Endothelial cell (in vitro differentiated cells): ENCODE results near the gene FYCO1. TPM values are rescaled to one million over a fixed set of nuclear protein-coding genes. Genes with fewer than 3 reads are reported as not detected.

Experiments
- DNase-seq: peaks from one replicate; pipeline ENCODE4 v3.0.0; 2021; ENCODE audit warnings: low spot score
- H3K27ac Mint-ChIP-seq: one replicate; pipeline ENCODE4 v1.8.0; 2021; ENCODE audit warnings: mixed read lengths, inconsistent platforms; ENCODE audit not compliant: unreplicated experiment
- H3K27me3 Mint-ChIP-seq: one replicate; pipeline ENCODE4 v1.8.0; 2021; ENCODE audit warnings: mild to moderate bottlenecking, moderate library complexity, mixed read lengths, inconsistent platforms; ENCODE audit not compliant: unreplicated experiment
- H3K36me3 Mint-ChIP-seq: one replicate; pipeline ENCODE4 v1.8.0; 2021; ENCODE audit warnings: mild to moderate bottlenecking, low read depth, mixed read lengths, inconsistent platforms; ENCODE audit not compliant: unreplicated experiment
- H3K4me1 Mint-ChIP-seq: one replicate; pipeline ENCODE4 v1.8.0; 2021; ENCODE audit warnings: mild to moderate bottlenecking, mixed read lengths, inconsistent platforms; ENCODE audit not compliant: unreplicated experiment
- H3K4me3 Mint-ChIP-seq: one replicate; pipeline ENCODE4 v1.8.0; 2021; ENCODE audit warnings: mild to moderate bottlenecking, mixed read lengths, inconsistent platforms; ENCODE audit not compliant: unreplicated experiment
- H3K9me3 Mint-ChIP-seq: one replicate; pipeline ENCODE4 v1.8.0; 2021; ENCODE audit warnings: mixed read lengths, inconsistent platforms; ENCODE audit not compliant: unreplicated experiment
- total RNA-seq: library from RNA; stranded (reverse); fragmentation: NEBNext Ultra II Directional; extraction: Animal tissue kit (Norgen Biotek cat#: 25700); gene quantifications from one replicate; pipeline ENCODE4 v1.2.1, GENCODE V29; 2021; ENCODE audit not compliant: unreplicated experiment
- TF ChIP-seq, protein P1 (sequence below): fragments of 200-600 bp; sonication (generic); IDR thresholded peaks from one replicate; pipeline ENCODE4 v1.5.0; 2021; ENCODE audit warnings: antibody characterized with exemption; ENCODE audit not compliant: unreplicated experiment

Gene FYCO1
- total RNA-seq, 1 donor from 2014 or later, result 13.8 TPM

GRCh38 chr3:45874677-45875346 is 120.8 kb downstream of the FYCO1 start:
- peak; percentile 20 for DNase-seq
- no peaks in the 10 kb centered on the region for H3K27me3 Mint-ChIP-seq
- peak overlapping the region; percentile 33 for H3K27ac Mint-ChIP-seq
- peaks cover 42% of the 10 kb centered on the region for H3K4me1 Mint-ChIP-seq
- no peak overlapping the region for H3K4me3 Mint-ChIP-seq
- no peaks in the 10 kb centered on the region for H3K36me3 Mint-ChIP-seq
- no peaks in the 10 kb centered on the region for H3K9me3 Mint-ChIP-seq
- TF ChIP-seq, protein P1, sequence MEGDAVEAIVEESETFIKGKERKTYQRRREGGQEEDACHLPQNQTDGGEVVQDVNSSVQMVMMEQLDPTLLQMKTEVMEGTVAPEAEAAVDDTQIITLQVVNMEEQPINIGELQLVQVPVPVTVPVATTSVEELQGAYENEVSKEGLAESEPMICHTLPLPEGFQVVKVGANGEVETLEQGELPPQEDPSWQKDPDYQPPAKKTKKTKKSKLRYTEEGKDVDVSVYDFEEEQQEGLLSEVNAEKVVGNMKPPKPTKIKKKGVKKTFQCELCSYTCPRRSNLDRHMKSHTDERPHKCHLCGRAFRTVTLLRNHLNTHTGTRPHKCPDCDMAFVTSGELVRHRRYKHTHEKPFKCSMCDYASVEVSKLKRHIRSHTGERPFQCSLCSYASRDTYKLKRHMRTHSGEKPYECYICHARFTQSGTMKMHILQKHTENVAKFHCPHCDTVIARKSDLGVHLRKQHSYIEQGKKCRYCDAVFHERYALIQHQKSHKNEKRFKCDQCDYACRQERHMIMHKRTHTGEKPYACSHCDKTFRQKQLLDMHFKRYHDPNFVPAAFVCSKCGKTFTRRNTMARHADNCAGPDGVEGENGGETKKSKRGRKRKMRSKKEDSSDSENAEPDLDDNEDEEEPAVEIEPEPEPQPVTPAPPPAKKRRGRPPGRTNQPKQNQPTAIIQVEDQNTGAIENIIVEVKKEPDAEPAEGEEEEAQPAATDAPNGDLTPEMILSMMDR, result no peak

DNA sequence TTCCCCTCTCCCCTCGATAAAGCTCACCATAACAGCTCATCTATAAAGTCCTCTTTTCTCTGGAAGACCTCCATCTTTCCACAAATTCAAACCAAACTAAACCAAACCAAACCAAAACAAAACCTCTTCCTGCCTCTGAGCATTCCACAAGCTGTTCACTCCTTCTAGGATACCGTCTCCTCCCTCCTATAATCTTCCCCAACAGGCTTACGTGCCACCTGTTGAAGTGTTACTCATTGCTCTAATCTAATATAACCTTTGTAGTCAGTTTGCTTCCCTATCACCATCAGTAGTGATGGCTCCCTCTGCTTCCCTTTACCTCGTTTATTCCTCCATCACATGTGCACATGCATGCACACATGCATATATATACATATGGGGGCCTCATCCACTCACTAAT is 122.0 kb downstream of the FYCO1 start:
- H3K4me1 Mint-ChIP-seq, result peaks cover 42% of the 10 kb centered on the region
- H3K27me3 Mint-ChIP-seq, result no peaks in the 10 kb centered on the region
- no peak for DNase-seq
- no peak overlapping the region for H3K4me3 Mint-ChIP-seq
- TF ChIP-seq, protein P1, result no peak
- no peaks in the 10 kb centered on the region for H3K9me3 Mint-ChIP-seq
- no peaks in the 10 kb centered on the region for H3K36me3 Mint-ChIP-seq
- no peak overlapping the region for H3K27ac Mint-ChIP-seq

GRCh38 chr3:45873036-45873435 is 122.6 kb downstream of the FYCO1 start:
- Mint-ChIP-seq H3K4me3 (no peak overlapping the region), H3K4me1 (peaks cover 42% of the 10 kb centered on the region), H3K9me3 (no peaks in the 10 kb centered on the region), H3K27ac (no peak overlapping the region), H3K36me3 (no peaks in the 10 kb centered on the region), H3K27me3 (no peaks in the 10 kb centered on the region)
- no peak for DNase-seq
- TF ChIP-seq, protein P1, result no peak

DNA sequence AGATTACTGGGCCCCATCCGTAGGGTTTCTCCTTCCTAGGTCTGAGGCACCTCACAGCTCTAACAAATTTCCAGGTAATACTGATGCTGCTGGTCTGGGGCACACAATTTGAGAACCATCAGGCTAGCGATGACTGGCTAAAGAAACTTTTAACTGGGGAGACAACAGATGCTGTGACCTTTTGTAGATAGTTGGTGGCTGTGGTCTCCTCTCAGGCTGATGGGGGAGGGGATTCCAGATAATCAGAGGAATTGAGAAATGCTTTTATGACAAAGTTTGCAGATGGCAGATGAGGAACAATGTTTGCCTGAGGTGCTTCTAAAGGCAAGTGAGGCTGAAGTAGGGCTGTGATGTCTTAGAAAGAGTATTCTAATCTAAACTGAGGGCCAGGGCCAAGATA is 123.1 kb downstream of the FYCO1 start:
- no peak for DNase-seq
- no peak overlapping the region for H3K27ac Mint-ChIP-seq
- no peak overlapping the region for H3K4me3 Mint-ChIP-seq

DNA sequence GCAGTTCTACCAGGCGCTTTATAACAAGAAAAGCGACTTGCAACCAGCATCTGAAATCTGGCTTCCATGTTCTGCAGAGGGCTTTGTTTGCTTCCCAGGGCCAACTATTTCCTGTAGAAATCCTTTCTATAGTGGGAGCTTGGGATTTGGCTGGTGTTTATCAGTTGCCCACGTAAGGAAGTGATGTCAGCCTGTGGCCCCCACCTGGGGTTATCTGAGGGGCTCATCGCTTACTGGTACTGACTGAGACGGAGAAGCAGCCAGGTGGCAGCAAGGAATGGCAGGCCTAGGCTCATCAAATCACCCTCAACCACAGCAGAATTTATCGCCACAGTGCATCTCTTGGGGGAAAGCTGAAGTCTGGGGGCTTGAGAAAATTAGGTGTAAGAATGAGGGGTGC is 123.8 kb downstream of the FYCO1 start:
- Mint-ChIP-seq H3K4me1 (peaks cover 42% of the 10 kb centered on the region), H3K4me3 (no peak overlapping the region), H3K9me3 (no peaks in the 10 kb centered on the region), H3K27ac (peak overlapping the region; percentile 17), H3K27me3 (no peaks in the 10 kb centered on the region), H3K36me3 (no peaks in the 10 kb centered on the region)
- DNase-seq, result no peak
- TF ChIP-seq, protein P1, result no peak

More for the DNA sequence above, 123.1 kb downstream of the FYCO1 start:
- no peaks in the 10 kb centered on the region for H3K27me3 Mint-ChIP-seq
- no peaks in the 10 kb centered on the region for H3K36me3 Mint-ChIP-seq
- H3K9me3 Mint-ChIP-seq, result no peaks in the 10 kb centered on the region
- peaks cover 42% of the 10 kb centered on the region for H3K4me1 Mint-ChIP-seq
- TF ChIP-seq, protein P1, result no peak
